ENCODE data around the gene CTDSP1. TPM values are rescaled to one million over a fixed set of nuclear protein-coding genes. Genes with fewer than 3 reads are reported as not detected.

Gene CTDSP1
- total and polyA plus RNA-seq, 8 donors: 54.2 to 90.8 (median 76.3) TPM

DNA sequence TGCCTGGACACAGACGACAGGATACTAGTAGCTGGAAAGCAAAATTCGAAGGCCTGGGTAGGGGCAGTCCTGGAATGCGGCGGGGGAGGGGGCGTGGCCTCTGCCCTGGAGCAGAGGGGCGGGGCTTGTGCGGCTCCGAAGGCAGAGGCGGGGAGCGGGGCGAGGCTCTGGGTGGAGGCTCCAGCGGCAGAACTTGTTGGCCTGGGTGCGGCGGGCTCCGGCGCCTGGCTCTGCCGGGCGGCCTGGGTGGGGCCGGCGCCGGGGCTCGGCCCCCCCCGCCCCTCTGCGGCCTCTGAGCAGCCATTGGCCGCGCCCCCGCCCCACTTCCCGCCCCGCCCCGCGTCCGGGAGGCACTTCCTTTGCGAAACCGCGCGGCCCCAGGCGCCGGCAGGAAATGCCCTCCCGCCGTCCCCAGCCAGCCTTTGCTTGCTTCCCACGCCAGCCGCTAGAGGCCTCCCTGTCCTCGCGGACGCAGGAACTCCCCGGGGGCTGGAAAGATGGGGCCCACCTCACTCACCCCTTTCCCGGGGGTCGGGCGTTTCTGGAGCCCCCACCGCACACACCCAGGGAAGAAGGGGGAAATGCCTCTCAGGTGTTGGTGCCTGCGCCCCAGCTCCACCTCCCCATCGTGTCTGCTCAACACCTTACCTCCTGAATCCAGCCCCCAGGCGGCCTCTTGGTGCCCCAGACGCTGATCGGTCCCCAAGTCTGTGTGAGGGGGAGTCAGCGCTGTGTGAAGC is 6.7 kb downstream of the CTDSP1 start:
- intact Hi-C loops (cut with DNase I): loop anchor here in 2 of 3 donors (5.0 to 10.0 kb wide), 2 partner anchors 246 to 248 kb away; partner anchors contain the start of genes BCS1L (in 1 of the 2) and ZNF142 (in 1 of the 2)
- Histone ChIP-seq H3K36me3 (peaks cover 0 to 37% (median 13%) of the 10 kb centered on the region in 3 donors), H3K4me1 (peaks cover 9 to 19% (median 17%) of the 10 kb centered on the region in 3 donors), H3K27me3 (no peaks in the 10 kb centered on the region), H3K27ac (peak overlapping the region; percentile 65 to 89 (median 76)), H3K4me3 (peak overlapping the region in 3 of 4 donors; percentile 23 to 44 (median 34)), H3K9me3 (no peaks in the 10 kb centered on the region)
- no peak for FAIRE-seq
- 1% methylated on average over 52 to 56 of the region's 56 CpGs for WGBS, 2 donors
- peak; percentile 97 to 99 (median 98) for DNase-seq
- TF ChIP-seq, protein P1, sequence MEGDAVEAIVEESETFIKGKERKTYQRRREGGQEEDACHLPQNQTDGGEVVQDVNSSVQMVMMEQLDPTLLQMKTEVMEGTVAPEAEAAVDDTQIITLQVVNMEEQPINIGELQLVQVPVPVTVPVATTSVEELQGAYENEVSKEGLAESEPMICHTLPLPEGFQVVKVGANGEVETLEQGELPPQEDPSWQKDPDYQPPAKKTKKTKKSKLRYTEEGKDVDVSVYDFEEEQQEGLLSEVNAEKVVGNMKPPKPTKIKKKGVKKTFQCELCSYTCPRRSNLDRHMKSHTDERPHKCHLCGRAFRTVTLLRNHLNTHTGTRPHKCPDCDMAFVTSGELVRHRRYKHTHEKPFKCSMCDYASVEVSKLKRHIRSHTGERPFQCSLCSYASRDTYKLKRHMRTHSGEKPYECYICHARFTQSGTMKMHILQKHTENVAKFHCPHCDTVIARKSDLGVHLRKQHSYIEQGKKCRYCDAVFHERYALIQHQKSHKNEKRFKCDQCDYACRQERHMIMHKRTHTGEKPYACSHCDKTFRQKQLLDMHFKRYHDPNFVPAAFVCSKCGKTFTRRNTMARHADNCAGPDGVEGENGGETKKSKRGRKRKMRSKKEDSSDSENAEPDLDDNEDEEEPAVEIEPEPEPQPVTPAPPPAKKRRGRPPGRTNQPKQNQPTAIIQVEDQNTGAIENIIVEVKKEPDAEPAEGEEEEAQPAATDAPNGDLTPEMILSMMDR (IDR thresholded peaks at IDR 0.05): peak; percentile 45 to 74 (median 64)
- peak; percentile 85 to 88 (median 86) for ATAC-seq

DNA sequence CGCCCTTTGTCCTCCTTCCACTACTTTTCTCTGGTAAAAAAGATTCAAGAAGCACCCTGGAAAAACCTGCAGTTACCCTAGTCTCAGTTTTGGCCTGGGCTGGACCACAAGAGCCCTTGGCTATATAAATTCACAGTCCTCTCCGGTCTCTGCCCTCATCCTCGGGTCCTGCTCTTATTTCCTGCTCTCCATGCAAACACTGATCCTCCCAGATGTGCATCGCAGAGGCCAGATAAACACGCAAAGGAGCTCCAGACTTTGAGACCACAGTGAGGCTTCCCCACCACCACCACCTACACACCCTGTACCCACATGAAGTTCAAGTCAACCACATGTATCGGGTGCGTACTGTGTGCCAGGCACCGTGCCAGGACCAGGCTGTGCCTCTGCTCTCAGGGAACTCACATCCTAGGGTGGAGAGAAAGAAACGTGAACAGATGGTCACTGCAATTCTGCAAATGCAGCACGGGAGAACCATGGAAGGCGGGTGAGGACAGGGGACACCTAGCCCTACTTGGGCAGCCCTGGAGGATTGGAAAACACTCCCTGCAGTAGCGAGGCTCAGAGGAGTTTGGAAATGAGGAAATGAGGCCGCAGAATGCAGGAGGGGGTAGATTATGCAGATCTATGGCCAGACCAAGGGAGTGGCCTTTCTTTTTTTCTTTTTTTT is 7.4 kb downstream of the CTDSP1 start:
- H3K27me3 ChIP-seq: no peaks in the 10 kb centered on the region
- H3K4me3 ChIP-seq: peak overlapping the region in 3 of 4 donors; percentile 23 to 44 (median 27)
- H3K4me1 ChIP-seq: peaks cover 3 to 19% (median 10%) of the 10 kb centered on the region in 3 donors
- DNase-seq: peak; percentile 64 to 90 (median 78)
- peak; percentile 29 to 46 (median 38) for ATAC-seq
- no peak for FAIRE-seq
- intact Hi-C loops (cut with DNase I): loop anchor here in 2 of 3 donors (5.0 to 10.0 kb wide), 2 partner anchors 245 to 248 kb away; partner anchors contain the start of genes BCS1L (in 1 of the 2) and ZNF142 (in 1 of the 2)
- peaks cover 0 to 31% (median 13%) of the 10 kb centered on the region in 3 donors for H3K36me3 ChIP-seq
- H3K27ac ChIP-seq: peak overlapping the region; percentile 65 to 89 (median 76)
- TF ChIP-seq, protein P1 (IDR thresholded peaks at IDR 0.05): no peak
- H3K9me3 ChIP-seq: no peaks in the 10 kb centered on the region
- WGBS, 2 donors: 10% methylated on average over 13 of the region's 13 CpGs

DNA sequence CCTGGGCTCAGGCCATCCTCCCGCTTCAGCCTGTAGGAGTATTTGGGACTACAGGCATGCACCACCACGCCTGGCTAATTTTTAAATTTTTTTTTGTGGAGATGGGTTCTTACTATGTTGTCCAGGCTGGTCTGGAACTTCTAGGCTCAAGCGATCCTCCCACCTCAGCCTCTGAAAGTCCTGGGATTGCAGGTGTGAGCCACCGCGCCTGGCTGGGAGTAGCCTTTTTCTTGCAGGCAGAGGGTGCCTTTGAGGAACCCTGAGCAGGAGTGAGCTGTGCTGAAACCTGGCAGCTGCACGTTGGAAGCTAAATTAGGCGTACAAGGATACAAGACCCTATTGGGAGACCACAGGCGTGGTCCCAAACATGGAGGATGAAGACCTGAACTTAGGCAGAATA is 8.0 kb downstream of the CTDSP1 start:
- FAIRE-seq (no peak), ATAC-seq (no peak), DNase-seq (peak in 1 of 6 donors; percentile 47)
- no peaks in the 10 kb centered on the region for H3K9me3 ChIP-seq
- H3K4me1 ChIP-seq: peaks cover 0 to 17% (median 9%) of the 10 kb centered on the region in 3 donors
- no peaks in the 10 kb centered on the region for H3K27me3 ChIP-seq
- H3K36me3 ChIP-seq: peaks cover 0 to 25% (median 13%) of the 10 kb centered on the region in 3 donors
- no peak overlapping the region for H3K4me3 ChIP-seq
- WGBS, 2 donors: 85 to 86% methylated on average over 8 of the region's 8 CpGs
- TF ChIP-seq, protein P1 (IDR thresholded peaks at IDR 0.05): no peak
- intact Hi-C loops (cut with DNase I): loop anchor here in 2 of 3 donors (5.0 to 10.0 kb wide), 2 partner anchors 245 to 247 kb away; partner anchors contain the start of genes BCS1L (in 1 of the 2) and ZNF142 (in 1 of the 2)
- peak overlapping the region in 1 of 4 donors; percentile 72 for H3K27ac ChIP-seq

DNA sequence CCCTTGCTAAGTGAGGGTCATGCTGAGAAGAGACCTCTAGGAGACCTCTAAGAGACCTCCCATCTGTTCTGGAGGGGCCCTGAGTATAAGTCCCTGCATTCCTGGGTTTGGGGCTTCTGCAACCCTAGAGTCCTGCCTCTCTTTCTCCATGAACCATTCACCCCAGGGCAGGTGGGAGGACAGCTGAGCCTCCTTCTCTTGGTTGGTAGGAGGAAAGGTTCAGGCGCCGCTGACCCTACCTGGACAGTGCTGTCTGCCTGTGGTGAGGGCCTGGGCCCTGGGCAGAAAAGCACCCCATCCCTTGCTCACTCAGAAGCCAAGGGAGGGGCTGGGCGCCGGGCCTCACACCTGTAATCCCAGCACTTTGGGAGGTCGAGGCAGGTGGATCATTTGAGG is 18.7 kb downstream of the CTDSP1 start:
- 84 to 86% methylated on average over 5 of the region's 5 CpGs for WGBS, 2 donors

More for the DNA sequence above, 18.7 kb downstream of the CTDSP1 start:
- ATAC-seq: no peak
- DNase-seq: peak in 1 of 6 donors; percentile 12
- no peaks in the 10 kb centered on the region for H3K27me3 ChIP-seq
- no peak overlapping the region for H3K4me3 ChIP-seq
- no peak for FAIRE-seq
- H3K9me3 ChIP-seq: no peaks in the 10 kb centered on the region
- no peaks in the 10 kb centered on the region for H3K4me1 ChIP-seq
- H3K36me3 ChIP-seq: no peaks in the 10 kb centered on the region
- TF ChIP-seq, protein P1 (IDR thresholded peaks at IDR 0.05): no peak
- intact Hi-C loops (cut with DNase I): loop anchor here in 1 of 3 donors (10.0 kb wide), 1 partner anchor 46 kb away; no protein-coding TSS in a partner anchor
- no peak overlapping the region for H3K27ac ChIP-seq

Measured in pancreas (tissue), 10 donors.